Anterior cingulate cortex (tissue), 58 donors: Measurements from ENCODE around the gene PLOD3.
A peak's percentile ranks its signal among the peaks of the same experiment; 100 is the strongest.

ENCODE experiments used
- DNase-seq, 58 donors: peaks; one replicate each; lab custom pipeline; 2025; lab: John Stamatoyannopoulos, UW

Gene PLOD3

DNA sequence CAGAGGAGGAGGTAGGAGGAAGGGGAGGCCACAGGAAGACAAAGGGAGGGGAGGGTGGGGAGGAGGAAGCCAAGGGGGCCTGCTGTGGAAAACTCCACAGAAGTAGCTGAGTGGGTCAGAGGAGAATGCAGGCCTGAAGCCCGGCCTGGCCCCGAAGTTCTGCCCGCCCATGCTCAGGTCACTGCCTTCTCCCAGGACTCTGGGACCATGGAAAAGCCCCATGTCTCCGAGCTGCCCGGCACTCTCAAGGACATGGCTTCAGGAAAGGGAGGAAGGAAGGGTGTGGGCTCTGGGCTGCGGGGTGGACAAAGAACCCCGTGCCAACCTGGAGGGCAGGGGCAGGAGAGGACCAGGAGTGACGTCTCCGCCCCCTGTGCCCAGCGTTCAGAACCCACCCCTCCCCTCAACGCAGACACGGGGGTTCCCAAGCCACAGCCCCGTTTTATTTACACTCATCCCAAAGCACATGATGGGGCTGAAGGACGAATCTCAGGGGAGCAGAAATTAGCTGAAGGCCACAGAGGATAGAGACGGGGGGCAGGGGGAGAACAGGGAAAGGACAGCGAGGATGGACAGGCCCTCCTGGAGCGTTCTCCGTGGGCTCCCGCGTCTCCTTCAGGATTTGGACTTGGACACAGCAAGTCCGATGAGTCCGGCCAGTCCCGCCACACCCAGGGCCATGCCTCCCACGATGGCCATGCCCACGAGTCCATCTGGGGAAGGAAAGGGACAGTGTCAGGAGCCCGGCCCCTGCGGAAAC lies 22.0 kb upstream of the PLOD3 start:
- no peak for DNase-seq

DNA sequence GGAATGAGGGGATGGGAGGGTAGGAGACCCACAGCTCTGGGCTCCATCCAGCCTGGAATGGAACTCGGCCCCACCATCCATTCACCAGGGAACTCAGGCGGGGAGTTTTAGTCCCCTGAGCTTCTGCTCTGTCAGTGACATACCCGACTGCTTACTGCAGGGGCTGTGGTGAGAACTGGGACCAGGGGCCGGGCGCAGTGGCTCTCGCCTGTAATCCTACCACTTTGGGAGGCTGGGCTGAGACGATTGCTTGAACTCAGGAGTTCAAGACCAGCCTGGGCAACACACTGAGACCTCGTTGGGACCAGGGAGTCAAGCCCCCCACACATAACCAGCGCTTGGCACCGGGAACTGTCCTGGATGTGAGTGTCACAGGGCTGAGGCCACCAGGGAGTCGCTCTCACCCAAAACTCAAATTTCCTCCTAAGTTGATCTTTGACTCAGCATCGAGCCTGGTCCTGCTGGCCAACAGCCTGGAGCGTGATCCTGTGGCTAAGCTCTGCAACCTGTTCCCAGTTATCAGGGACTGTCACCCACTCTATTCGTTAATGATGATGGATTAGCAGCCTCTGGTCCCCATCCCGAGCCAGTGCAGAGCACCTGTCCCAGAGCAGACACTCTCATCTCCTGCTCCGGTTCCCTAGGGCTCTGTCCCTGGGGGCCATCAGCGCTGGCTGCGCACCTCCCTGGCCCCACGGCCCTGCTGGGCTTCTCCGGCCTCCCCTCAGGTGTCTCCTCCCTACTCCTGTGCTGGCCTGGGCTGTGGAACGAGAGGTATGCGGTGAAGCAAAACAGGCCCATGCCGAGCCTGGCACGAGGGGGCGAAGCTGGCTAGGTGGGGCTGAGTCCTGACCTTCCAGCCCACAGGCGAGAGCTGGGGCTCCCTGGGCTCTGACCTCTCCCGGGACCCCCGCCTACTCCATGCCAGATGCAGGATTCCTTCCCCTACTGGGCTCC lies 21.1 kb upstream of the PLOD3 start:
- no peak for DNase-seq

GRCh38 chr7:101237206-101238067 lies 20.1 kb upstream of the PLOD3 start, which contains the start of gene CLDN15:
Gene CLDN15 (minus strand): TSS chr7:101237802. CDS start chr7:101237581, 221 bp downstream.
- peak in 6 of 58 donors; percentile 4 to 36 (median 30) for DNase-seq

DNA sequence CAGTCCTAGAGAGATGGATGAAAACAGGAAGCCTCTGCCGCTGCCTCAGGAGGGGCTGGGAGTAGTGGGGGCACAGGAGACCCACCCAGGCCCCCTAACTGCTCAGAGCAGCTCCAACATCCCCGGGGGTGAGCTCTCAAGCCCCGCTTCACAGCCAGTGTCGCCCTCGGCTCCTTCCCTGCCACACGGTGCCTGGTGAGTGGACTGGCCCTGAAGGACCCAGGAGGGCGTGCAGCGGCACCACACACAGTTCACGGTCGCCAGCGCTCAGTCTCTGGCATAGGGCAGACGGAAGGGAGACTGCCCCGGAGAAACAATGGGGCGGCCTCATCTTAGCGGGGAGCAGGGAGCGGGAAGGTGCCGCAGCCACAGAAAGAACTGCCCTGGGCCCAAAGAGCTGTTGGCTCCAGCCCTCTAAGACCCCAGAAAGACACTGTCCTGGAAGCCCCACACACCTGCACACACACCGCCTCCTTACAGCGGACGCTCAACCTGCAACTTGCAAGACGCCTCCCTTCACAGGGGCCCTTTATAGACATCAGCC lies 19.0 kb upstream of the PLOD3 start:
- no peak for DNase-seq

DNA sequence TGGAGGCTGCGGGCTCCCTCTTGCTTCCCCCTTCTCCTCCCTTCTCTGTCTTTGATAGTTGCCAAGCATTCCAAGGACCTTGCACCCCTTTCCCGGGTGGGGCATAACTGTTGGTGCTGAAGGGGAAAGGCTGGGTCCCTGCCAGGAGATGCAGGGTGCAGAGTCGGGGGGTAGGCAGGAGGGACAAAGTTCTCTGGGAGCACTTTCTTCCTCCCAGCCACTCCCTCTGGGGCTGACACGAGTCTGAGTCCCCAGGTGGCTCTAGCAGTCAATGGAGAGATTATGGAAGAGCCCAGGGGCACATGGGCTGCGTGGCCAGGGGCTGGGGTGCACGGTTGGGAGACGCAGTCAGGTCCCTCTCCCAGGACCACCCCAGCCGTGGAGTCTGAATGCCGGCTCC lies 18.1 kb upstream of the PLOD3 start:
- DNase-seq: no peak

- DNase-seq: no peak
Observed at GRCh38 chr7:101235050-101235449, 17.7 kb upstream of the PLOD3 start.

DNA sequence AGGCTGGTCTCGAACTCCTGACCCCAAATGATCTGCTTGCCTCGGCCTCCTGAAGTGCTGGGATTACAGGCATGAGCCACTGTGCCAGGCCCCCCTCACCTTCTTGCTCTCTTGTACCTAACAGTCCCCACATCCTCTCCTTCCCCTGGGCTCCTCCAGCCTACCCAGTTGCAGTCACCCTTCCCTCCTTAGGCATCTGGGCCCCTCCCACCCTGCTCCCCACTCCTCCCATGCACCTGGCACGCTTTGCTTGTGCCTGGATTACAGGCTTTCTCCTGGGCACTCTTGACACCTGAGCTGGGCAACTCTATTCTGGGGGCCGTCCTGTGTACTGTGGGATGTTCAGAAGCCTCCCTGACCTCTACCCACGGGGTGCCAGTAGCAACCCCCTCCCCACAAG lies 17.3 kb upstream of the PLOD3 start:
- no peak for DNase-seq

DNA sequence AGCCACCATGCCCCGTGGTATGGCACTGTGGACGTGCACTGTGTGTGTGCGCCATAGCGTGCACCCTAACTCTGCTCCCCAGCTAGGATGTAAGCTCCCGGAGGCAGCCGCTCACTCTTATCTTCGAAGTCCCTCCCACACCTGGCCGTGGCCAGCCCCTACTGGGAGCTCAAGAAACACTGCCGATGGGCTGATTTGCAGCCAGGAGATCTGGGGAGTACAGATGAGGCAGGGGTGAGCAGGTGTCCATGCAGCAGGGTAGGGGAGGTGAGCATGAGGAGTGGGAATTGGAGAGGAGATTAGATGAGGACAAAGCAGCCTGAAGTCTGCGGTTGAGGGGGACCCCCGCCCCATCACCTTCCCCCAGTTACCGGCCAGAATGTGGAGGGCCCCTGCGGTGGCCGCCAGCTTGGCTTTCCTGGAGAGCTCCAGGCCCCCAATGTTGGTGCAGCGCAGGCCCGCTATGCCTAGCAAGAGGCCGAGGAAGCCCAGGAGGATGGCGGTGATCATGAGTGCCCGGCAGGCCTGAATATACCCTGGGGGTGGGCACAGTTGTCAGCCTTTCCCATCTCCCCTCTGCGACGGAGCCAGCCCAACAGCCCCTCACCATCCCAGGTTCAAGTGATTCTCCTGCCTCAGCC lies 16.6 kb upstream of the PLOD3 start:
- DNase-seq: no peak

DNA sequence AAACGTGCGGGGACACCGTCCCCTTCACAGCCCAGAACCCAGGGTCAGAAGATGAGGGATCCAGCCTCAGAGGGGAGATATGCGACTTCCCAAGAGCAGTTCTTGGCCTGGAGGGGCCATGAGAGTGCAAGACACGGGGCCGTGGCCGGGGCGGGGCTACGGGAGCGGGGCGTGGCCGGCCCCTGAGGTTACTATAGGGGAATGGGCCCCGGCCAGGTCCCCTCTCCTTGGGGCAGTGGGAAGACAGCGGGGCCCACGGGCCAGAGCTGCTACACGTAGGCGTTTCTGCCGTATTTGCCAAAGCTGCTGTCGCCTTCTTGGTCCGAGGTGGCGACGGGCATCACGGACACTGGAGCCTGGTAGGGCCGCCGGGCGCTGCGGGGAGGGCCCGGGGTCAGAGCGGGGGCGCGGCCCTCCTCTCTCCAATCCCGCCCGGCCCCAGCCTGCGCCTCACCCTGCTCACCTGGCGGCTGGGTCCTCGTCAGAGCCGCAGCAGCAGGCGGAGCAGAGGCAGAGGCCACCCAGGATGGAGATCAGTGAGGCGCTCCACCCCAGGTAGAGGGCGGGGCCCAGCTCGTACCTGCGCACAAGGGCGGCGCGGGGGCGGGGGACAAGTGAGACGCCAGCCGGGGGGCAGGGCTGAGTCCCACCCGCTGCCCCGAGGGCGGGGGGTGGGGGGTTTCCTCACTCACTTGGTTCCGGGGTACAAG lies 14.9 kb upstream of the PLOD3 start:
- DNase-seq: peak in 6 of 58 donors; percentile 5 to 56 (median 16)

DNA sequence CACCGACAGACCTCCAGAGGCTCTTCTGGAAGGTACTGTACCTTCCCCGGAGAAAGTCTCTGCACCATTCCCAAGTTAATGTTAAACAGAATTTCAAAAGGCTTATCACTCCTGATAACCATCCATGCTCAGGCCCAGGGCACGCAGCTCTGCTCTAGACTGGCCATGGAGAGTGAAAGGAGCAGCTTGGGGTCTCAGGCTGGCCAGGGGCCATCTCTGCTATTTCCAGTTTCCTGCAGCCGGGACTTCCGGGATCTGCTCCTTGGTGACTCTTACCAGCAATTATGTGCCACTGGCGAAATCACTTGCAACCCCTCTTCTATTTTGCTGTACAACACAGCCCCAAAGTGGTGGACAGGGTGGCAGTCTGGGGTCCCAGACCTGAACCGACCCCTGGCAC lies 14.3 kb upstream of the PLOD3 start:
- no peak for DNase-seq

- DNase-seq: peak in 13 of 58 donors; percentile 6 to 53 (median 14)
Observed at GRCh38 chr7:101226721-101227120, 9.3 kb upstream of the PLOD3 start.

GRCh38 chr7:101225650-101226049 lies 8.3 kb upstream of the PLOD3 start:
- DNase-seq: no peak

DNA sequence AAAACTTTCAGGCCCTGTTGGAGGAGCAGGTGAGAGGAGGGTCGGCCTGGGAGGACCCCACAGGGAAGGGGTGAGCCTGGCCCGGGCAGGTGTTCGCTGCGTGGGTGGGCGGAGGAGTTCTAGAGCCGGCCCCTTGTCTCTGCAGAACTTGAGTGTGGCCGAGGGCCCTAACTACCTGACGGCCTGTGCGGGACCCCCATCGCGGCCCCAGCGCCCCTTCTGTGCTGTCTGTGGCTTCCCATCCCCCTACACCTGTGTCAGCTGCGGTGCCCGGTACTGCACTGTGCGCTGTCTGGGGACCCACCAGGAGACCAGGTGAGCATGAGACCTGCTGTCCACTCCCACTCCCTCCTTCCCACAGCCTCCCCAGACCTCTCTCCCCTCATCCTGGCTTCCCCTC lies 6.1 kb upstream of the PLOD3 start:
- no peak for DNase-seq

GRCh38 chr7:101222275-101222830 lies 5.0 kb upstream of the PLOD3 start:
- DNase-seq: no peak

DNA sequence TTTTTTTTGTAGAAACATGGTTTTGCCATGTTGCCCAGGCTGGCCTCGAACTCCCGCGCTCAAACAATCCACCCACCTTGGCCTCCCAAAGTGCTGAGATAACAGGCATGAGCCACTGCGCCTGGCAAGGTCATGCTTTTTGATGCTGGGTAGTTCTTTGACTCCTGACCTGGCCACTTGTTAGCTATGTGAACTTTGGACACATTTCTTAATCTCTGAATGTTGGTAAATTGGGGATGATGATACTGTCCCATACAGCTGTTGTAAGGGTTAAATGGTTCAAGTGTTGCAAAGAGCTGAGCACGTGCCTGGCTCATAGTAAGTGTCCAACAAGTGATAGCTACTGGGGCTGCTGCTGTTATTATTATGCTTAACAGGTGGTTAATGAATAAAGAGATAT lies 2.9 kb upstream of the PLOD3 start:
- DNase-seq: no peak

DNA sequence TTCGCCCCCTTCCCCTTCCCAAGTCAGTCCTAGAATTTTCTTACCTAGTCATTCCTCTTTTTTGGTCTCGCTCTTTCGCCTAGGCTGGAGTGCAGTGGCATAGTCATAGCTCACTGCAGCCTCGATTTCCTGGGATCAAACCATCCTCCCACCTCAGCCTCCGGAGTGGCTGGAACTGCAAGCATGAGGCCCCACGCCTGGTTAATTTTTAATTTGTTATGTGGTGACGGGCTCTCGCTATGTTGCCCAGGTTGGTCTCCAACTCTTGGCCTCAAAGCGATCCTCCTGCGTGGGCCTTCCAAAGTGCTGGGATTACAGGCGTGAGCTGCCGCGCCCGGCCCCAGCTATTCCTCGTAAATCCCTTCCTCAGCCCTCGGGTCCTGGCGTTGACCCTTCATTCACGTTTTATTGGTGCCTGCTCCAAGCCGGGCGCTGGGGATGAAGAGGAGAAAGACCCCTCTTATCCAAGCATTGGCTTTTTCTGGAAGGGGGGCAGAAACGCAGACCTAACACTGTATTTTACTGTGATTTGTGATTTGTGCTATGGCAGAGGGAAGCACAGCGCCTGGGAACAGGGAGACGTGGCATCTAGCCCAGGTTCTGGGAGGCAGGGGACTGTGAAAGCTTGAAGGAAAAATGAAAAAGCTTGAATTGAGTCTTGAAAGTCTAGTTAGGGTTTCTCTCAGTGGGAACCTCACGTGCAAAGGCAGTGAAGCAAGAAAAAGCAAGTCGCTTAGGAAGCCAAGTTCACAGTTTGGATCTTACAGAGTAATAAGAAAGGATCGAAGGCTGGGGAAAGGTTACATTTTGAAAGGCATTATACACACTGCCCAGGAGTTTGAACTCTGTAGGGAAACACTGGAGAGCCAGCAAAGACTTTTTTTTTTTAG lies 1.1 kb upstream of the PLOD3 start:
- peak in 1 of 58 donors; percentile 5 for DNase-seq

DNA sequence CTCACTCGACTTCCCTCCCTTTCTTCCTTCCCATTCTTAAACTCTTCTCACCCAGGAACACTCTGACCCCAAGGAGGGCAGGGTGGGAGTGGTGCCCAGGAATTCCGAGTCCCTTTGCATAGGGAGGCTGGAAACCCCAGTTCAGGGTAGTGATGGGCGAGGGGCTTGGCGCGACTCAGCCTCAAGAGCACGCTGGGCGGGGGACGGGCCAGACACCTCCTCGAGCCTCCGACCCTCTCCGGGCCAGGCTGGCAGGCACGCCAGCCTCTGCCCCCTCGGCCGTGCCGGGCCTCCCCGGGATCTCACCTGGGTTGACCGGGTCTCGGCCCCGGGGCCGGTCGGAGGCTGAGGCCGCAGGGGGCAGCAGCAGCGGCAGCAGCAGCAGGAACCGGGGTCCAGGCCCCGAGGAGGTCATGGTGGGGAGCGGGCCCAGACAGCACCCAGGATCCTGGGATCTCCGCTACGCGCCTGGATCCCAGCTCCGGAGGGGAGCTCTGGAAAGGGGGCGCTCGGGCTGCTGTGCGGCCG lies 457 bp downstream of the PLOD3 start:
- DNase-seq: peak in 6 of 58 donors; percentile 9 to 52 (median 44)
